ENCODE data around the gene TTC4. TPM values are rescaled to one million over a fixed set of nuclear protein-coding genes. Genes with fewer than 3 reads are reported as not detected.

TTC4 gene
- total and polyA plus RNA-seq, 10 donors, result 12.1 to 28.5 (median 16.8) TPM

DNA sequence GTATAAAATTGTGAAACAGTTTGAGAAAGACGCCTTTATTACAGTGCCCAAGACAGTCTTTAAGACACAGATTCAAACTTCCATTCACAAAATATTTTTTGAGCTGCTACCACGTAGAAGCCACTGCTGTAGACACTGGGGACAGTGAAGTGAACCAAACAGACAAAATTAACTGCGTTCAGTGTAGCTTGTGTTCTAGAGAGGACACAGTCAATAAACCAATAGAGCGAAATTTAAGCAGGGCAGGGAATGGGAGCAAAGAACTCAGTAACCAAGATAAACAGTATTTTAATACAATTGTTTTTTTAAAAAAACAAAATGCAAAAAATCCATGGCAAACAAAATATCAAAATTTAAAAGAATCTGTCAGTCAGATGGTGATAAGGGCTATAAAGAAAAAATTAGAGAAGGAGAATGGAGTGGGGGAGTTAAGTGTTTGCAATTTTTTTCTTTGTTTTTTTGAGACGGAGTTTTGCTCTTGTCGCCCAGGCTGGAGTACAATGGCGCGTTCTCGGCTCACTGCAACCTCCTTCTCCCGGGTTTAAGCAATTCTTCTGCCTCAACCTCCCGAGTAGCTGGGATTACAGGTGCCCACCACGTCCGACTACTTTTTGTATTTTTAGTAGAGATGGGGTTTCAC is 49.4 kb downstream of the TTC4 start:
- intact Hi-C loops (cut with DNase I; ENCODE audit: low total_unique reads), result no loop called here
- DNase-seq, result no peak
- Histone ChIP-seq H3K9me3 (no peaks in the 10 kb centered on the region), H3K27ac (peak overlapping the region in 6 of 8 donors; percentile 46 to 85 (median 71)), H3K4me1 (peaks cover 6 to 30% (median 17%) of the 10 kb centered on the region in 6 donors), H3K27me3 (replicated peaks in 1 of 7) (no peaks in the 10 kb centered on the region), H3K4me3 (peak overlapping the region; percentile 22 to 87 (median 82)), H3K36me3 (no peaks in the 10 kb centered on the region)
- TF ChIP-seq, protein P1, sequence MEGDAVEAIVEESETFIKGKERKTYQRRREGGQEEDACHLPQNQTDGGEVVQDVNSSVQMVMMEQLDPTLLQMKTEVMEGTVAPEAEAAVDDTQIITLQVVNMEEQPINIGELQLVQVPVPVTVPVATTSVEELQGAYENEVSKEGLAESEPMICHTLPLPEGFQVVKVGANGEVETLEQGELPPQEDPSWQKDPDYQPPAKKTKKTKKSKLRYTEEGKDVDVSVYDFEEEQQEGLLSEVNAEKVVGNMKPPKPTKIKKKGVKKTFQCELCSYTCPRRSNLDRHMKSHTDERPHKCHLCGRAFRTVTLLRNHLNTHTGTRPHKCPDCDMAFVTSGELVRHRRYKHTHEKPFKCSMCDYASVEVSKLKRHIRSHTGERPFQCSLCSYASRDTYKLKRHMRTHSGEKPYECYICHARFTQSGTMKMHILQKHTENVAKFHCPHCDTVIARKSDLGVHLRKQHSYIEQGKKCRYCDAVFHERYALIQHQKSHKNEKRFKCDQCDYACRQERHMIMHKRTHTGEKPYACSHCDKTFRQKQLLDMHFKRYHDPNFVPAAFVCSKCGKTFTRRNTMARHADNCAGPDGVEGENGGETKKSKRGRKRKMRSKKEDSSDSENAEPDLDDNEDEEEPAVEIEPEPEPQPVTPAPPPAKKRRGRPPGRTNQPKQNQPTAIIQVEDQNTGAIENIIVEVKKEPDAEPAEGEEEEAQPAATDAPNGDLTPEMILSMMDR (IDR thresholded peaks at IDR 0.05 in 8 of 11, conservative IDR thresholded peaks at IDR 0.05 in 3 of 11), result no peak
- TF ChIP-seq POLR2A (IDR thresholded peaks at IDR 0.05) (no peak), POLR2AphosphoS5 (IDR thresholded peaks at IDR 0.05) (no peak)
- 64 to 68% (median 65%) methylated on average over 13 of the region's 13 CpGs for WGBS, 5 donors

DNA sequence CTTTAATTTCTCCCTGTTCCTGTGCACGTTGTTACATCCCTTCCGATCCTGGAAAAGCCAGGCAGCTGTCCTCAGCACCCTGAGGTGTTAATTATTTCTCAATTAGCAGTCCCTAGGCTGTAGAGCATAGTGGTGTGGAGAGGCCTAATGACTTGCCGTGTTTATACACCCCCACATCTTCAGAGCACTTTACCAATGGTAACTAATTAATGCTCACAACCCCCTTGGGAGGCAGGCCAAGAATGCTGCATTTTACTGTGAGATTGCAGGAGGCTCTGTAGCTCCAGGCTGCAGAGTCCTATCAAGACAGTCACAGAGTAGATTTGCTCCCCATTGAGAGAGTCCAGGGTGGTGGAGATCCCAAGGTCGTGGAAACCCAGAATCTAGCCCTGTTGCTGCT is 51.1 kb downstream of the TTC4 start:
- H3K27ac ChIP-seq, result no peak overlapping the region
- no peak overlapping the region for H3K4me3 ChIP-seq
- no peaks in the 10 kb centered on the region for H3K36me3 ChIP-seq
- no peak for DNase-seq
- H3K9me3 ChIP-seq, result no peaks in the 10 kb centered on the region
- H3K4me1 ChIP-seq, result peaks cover 6 to 30% (median 17%) of the 10 kb centered on the region in 6 donors
- no peaks in the 10 kb centered on the region for H3K27me3 ChIP-seq (replicated peaks in 1 of 7)
- intact Hi-C loops (cut with DNase I; ENCODE audit: low total_unique reads), result no loop called here
- TF ChIP-seq, protein P1 (IDR thresholded peaks at IDR 0.05 in 8 of 11, conservative IDR thresholded peaks at IDR 0.05 in 3 of 11), result no peak
- no peak for TF ChIP-seq POLR2AphosphoS5 (IDR thresholded peaks at IDR 0.05)
- TF ChIP-seq POLR2A (IDR thresholded peaks at IDR 0.05), result no peak
- WGBS, 5 donors, result 54 to 78% (median 55%) methylated on average over 4 of the region's 4 CpGs

DNA sequence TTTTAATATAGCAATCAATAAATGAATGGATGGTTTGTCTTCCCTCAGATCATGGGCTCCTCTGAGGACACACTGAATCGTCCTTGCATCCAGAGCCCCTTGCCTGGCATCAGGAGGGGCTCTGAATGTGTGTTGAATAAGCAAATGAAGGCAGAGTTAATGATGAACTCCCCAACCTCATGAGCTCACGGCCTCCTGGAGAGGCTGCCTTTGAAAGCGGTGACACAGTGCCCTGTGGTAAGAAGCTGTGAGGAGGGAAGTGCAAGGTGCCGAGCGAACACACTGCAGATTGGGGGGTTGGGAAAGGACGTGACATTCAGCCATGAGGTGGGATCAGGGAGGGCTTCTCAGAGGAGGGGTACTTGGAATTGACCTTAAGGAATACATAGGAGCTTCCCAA is 51.9 kb downstream of the TTC4 start:
- Histone ChIP-seq H3K9me3 (no peaks in the 10 kb centered on the region), H3K27ac (no peak overlapping the region), H3K4me3 (no peak overlapping the region), H3K36me3 (no peaks in the 10 kb centered on the region), H3K27me3 (replicated peaks in 1 of 7) (no peaks in the 10 kb centered on the region), H3K4me1 (peaks cover 6 to 28% (median 17%) of the 10 kb centered on the region in 6 donors)
- intact Hi-C loops (cut with DNase I; ENCODE audit: low total_unique reads), result no loop called here
- WGBS, 5 donors, result 52 to 75% (median 63%) methylated on average over 6 of the region's 6 CpGs
- TF ChIP-seq, protein P1 (IDR thresholded peaks at IDR 0.05 in 8 of 11, conservative IDR thresholded peaks at IDR 0.05 in 3 of 11), result no peak
- TF ChIP-seq POLR2A (IDR thresholded peaks at IDR 0.05) (no peak), POLR2AphosphoS5 (IDR thresholded peaks at IDR 0.05) (no peak)
- DNase-seq, result no peak

DNA sequence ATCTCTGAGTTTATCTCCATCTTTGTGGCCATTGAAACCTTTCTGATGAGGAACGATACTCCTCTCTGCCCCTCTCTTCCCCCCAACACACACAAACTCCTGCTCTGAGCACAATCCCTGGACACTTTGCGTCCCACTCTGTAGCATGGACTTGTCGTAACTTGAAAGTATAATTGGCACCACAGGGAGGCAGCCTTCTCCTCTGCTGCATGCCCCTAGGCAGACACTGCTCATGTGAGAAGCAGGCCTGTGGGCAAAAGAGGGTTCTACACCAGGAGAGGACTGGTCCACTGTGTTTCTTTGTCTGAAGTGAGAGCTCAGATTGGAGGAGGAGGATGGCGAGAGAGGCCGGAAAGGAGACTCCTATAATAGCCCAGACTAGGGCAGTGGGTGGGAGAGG is 52.4 kb downstream of the TTC4 start:
- Histone ChIP-seq H3K9me3 (no peaks in the 10 kb centered on the region), H3K27ac (no peak overlapping the region), H3K4me3 (no peak overlapping the region), H3K4me1 (peaks cover 6 to 22% (median 15%) of the 10 kb centered on the region in 6 donors), H3K36me3 (no peaks in the 10 kb centered on the region), H3K27me3 (replicated peaks in 1 of 7) (no peaks in the 10 kb centered on the region)
- intact Hi-C loops (cut with DNase I; ENCODE audit: low total_unique reads), result no loop called here
- TF ChIP-seq, protein P1 (IDR thresholded peaks at IDR 0.05 in 8 of 11, conservative IDR thresholded peaks at IDR 0.05 in 3 of 11), result no peak
- no peak for TF ChIP-seq POLR2A (IDR thresholded peaks at IDR 0.05)
- no peak for TF ChIP-seq POLR2AphosphoS5 (IDR thresholded peaks at IDR 0.05)
- WGBS, 5 donors, result 73 to 93% (median 89%) methylated on average over 5 of the region's 5 CpGs
- DNase-seq, result no peak

Measured in spleen (tissue), 11 donors.